ENCODE data around the gene NFE2L2. TPM values are rescaled to one million over a fixed set of nuclear protein-coding genes. Genes with fewer than 3 reads are reported as not detected.

NFE2L2 gene
- total RNA-seq, 1 experiment from 2014 or later: 108 TPM

- DNase-seq (ENCODE audit: low read depth): peak; percentile 97
- in situ Hi-C loops (cut with HindIII; ENCODE audit: low pct_unique_long_range_greater_than_20kb, low sequenced_read_pairs): loop anchor here (10.0 kb wide), 1 partner anchor 151 kb away; no protein-coding TSS in a partner anchor
Measured at GRCh38 chr2:177263451-177264208, 897 bp downstream of the NFE2L2 start.

GRCh38 chr2:177262958-177263450 is 1.5 kb downstream of the NFE2L2 start:
- in situ Hi-C loops (cut with HindIII; ENCODE audit: low pct_unique_long_range_greater_than_20kb, low sequenced_read_pairs): loop anchor here (10.0 kb wide), 1 partner anchor 152 kb away; no protein-coding TSS in a partner anchor

GRCh38 chr2:177262092-177262491 is 2.4 kb downstream of the NFE2L2 start:
- in situ Hi-C loops (cut with HindIII; ENCODE audit: low pct_unique_long_range_greater_than_20kb, low sequenced_read_pairs): loop anchor here (10.0 kb wide), 1 partner anchor 153 kb away; no protein-coding TSS in a partner anchor
- no peak for DNase-seq (ENCODE audit: low read depth)

More at GRCh38 chr2:177262958-177263450, 1.5 kb downstream of the NFE2L2 start:
- DNase-seq (ENCODE audit: low read depth): no peak

- in situ Hi-C loops (cut with HindIII; ENCODE audit: low pct_unique_long_range_greater_than_20kb, low sequenced_read_pairs): loop anchor here (10.0 kb wide), 1 partner anchor 153 kb away; no protein-coding TSS in a partner anchor
Measured at GRCh38 chr2:177261116-177262060, 3.1 kb downstream of the NFE2L2 start.

GRCh38 chr2:177260379-177260778 is 4.1 kb downstream of the NFE2L2 start:
- in situ Hi-C loops (cut with HindIII; ENCODE audit: low pct_unique_long_range_greater_than_20kb, low sequenced_read_pairs): loop anchor here (10.0 kb wide), 1 partner anchor 154 kb away; no protein-coding TSS in a partner anchor
- no peak for DNase-seq (ENCODE audit: low read depth)

More at GRCh38 chr2:177261116-177262060, 3.1 kb downstream of the NFE2L2 start:
- DNase-seq (ENCODE audit: low read depth): no peak

DNA sequence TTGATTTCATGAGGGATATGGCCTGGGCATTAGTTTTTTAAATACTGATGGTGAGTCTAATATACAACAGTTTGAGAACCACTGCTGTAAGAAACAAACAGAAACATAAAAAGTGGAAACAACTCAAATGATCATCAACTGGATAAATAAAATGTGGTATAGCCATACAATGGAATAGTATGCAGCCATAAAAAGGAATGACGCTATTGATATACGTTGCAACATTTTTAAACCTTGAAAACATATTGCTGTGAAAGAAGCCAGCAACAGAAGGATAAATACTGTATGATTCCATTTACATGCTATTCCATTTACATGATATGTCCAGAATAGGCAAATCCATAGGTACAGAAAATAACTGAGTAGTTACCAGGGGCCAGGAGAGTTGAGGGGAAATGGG is 6.5 kb downstream of the NFE2L2 start:
- no peak for DNase-seq (ENCODE audit: low read depth)
- in situ Hi-C loops (cut with HindIII; ENCODE audit: low pct_unique_long_range_greater_than_20kb, low sequenced_read_pairs): no loop called here

GRCh38 chr2:177257471-177257870 is 7.1 kb downstream of the NFE2L2 start:
- no peak for DNase-seq (ENCODE audit: low read depth)
- in situ Hi-C loops (cut with HindIII; ENCODE audit: low pct_unique_long_range_greater_than_20kb, low sequenced_read_pairs): no loop called here

GRCh38 chr2:177256695-177257094 is 7.8 kb downstream of the NFE2L2 start:
- DNase-seq (ENCODE audit: low read depth): no peak
- in situ Hi-C loops (cut with HindIII; ENCODE audit: low pct_unique_long_range_greater_than_20kb, low sequenced_read_pairs): no loop called here

GRCh38 chr2:177256026-177256425 is 8.5 kb downstream of the NFE2L2 start:
- in situ Hi-C loops (cut with HindIII; ENCODE audit: low pct_unique_long_range_greater_than_20kb, low sequenced_read_pairs): no loop called here
- DNase-seq (ENCODE audit: low read depth): no peak

- in situ Hi-C loops (cut with HindIII; ENCODE audit: low pct_unique_long_range_greater_than_20kb, low sequenced_read_pairs): no loop called here
- DNase-seq (ENCODE audit: low read depth): no peak
Measured at GRCh38 chr2:177255227-177255601, 9.3 kb downstream of the NFE2L2 start.

DNA sequence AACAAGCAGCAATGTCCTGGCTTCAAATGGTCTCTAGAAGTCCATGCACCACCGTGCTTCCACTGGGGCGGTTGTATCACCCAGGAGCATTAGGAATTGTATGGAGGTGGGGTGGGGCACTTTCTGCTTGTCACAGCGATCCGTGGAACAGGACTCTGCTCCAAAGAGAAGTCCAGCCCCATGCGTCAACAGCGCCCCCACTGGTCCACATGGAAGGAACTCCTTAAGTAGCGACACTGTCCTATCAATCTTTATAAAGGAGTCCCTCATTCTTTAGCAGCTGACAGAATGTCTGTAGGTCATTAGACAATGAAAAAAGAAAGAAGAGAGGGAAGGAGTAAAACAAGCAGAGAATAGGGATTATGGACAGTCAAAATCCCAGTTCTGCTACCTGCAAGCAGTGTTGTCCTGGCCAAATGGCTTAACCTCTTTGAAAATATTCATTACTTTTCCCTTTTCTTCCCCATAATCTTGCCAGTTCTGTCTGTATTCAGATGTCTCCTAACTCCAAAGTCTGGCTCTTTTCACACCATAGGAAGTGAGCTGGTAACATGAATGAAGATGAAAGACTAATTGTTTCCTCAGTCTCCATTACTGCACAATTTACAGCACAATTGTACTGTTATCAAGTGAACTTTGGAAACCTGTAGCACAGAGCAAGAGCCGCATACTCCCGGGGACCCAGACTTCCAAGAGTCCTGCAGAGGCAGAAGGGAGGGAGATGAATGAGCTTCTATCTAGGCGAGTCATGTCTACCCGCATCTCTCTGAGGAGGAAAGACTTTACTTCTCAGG is 9.9 kb downstream of the NFE2L2 start:
- in situ Hi-C loops (cut with HindIII; ENCODE audit: low pct_unique_long_range_greater_than_20kb, low sequenced_read_pairs): no loop called here
- DNase-seq (ENCODE audit: low read depth): no peak

- DNase-seq (ENCODE audit: low read depth): no peak
- in situ Hi-C loops (cut with HindIII; ENCODE audit: low pct_unique_long_range_greater_than_20kb, low sequenced_read_pairs): no loop called here
Measured at GRCh38 chr2:177253704-177254103, 10.8 kb downstream of the NFE2L2 start.

- in situ Hi-C loops (cut with HindIII; ENCODE audit: low pct_unique_long_range_greater_than_20kb, low sequenced_read_pairs): no loop called here
- no peak for DNase-seq (ENCODE audit: low read depth)
Measured at GRCh38 chr2:177252808-177253531, 11.6 kb downstream of the NFE2L2 start.

- no peak for DNase-seq (ENCODE audit: low read depth)
- in situ Hi-C loops (cut with HindIII; ENCODE audit: low pct_unique_long_range_greater_than_20kb, low sequenced_read_pairs): no loop called here
Measured at GRCh38 chr2:177251165-177251542, 13.4 kb downstream of the NFE2L2 start.

- DNase-seq (ENCODE audit: low read depth): no peak
- in situ Hi-C loops (cut with HindIII; ENCODE audit: low pct_unique_long_range_greater_than_20kb, low sequenced_read_pairs): no loop called here
Measured at GRCh38 chr2:177250461-177250860, 14.1 kb downstream of the NFE2L2 start.

DNA sequence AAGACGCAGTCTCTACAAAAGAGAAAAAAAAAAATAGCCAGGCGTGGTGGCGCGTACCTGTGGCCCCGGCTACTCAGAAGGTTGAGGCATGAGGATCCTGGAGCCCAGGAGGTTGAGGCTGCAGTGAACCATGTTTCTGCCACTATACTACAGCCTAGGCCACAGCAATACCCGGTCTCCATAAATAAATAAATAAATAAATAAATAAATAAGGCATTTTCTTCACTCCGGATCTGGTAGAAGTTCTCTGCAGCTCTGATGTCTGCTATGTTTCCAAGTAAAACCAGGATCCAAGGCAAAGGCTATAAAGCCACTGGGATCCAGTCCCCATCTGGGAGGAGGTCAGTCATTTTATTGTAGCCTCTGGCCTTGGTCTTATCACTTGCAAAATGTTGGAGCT is 15.5 kb downstream of the NFE2L2 start:
- DNase-seq (ENCODE audit: low read depth): no peak
- in situ Hi-C loops (cut with HindIII; ENCODE audit: low pct_unique_long_range_greater_than_20kb, low sequenced_read_pairs): no loop called here

DNA sequence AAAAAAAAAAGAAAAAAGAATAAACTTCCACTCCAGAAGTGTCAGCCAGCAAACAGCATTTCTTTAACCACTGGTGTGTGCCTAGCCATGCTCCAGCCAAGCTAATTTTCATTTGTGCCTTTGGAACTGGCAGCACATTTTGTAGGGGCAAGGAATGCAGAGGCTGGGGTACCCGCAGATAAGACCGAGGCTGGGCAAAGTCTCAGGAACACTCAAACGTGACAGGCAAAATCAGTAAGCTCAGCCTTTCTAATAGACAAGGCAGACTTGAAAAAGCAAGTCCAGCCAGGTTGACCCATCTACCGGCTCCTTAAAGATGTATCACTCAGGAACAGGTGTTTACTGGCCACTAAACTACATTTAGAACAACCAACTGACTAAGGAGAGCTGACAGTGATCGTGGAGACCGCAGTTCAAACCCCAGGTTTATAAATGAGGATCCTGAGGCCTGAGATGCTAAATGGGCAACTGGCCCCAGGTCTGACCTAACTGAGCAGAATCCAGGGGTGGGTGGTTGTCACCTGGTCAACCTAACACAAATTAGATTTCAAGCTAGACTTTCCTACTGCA is 16.7 kb downstream of the NFE2L2 start:
- in situ Hi-C loops (cut with HindIII; ENCODE audit: low pct_unique_long_range_greater_than_20kb, low sequenced_read_pairs): no loop called here
- DNase-seq (ENCODE audit: low read depth): no peak
